Common myeloid progenitor, CD34-positive (primary cell): ENCODE results near the gene SKIC8.

ENCODE experiments used
- CTCF ChIA-PET: fragments of 350-600 bp; sonication (Branson Sonifier 250); formaldehyde crosslinking; loops from one replicate; lab custom pipeline; 2021; ENCODE audit warnings: antibody characterized with exemption; lab: Charles Lee
- POLR2A ChIA-PET: fragments of 350-600 bp; sonication (Branson Sonifier 250); formaldehyde crosslinking; loops from one replicate; lab custom pipeline; 2021; ENCODE audit warnings: antibody characterized with exemption; lab: Charles Lee
- DNase-seq, 3 donors: peaks; one replicate each; pipeline versions ENCODE4 v3.0.0 to v3.0.0-alpha.2; 2013
- H3K27ac ChIP-seq, 2 experiments: 1 replicate in 1 of 2; 2 replicates in 1 of 2; pipeline ENCODE4 v1.7.0; 2013; ENCODE audit warnings: inconsistent platforms in 2 of 2, low read length in 2 of 2, mild to moderate bottlenecking in 2 of 2, low read depth in 1 of 2, moderate library complexity in 1 of 2; ENCODE audit not compliant: severe bottlenecking in 2 of 2, insufficient read depth in 1 of 2, poor library complexity in 1 of 2
- H3K27me3 ChIP-seq, 5 experiments: replicated peaks in 2 of 5; 1 replicate in 3 of 5; 2 replicates in 2 of 5; pipeline versions ENCODE4 v1.6.1 to v1.7.0; 2013; ENCODE audit warnings: low read length in 4 of 5, mild to moderate bottlenecking in 2 of 5, moderate library complexity in 2 of 5, inconsistent platforms in 1 of 5; ENCODE audit not compliant: insufficient read depth in 5 of 5, control insufficient read depth in 4 of 5
- H3K36me3 ChIP-seq, 4 experiments: 1 replicate in 2 of 4; 2 replicates in 2 of 4; pipeline versions ENCODE4 v1.6.1 to v1.7.0; 2013; ENCODE audit warnings: low read length in 3 of 4, control low read depth in 1 of 4, mild to moderate bottlenecking in 1 of 4; ENCODE audit not compliant: control insufficient read depth in 4 of 4, insufficient read depth in 4 of 4
- H3K4me1 ChIP-seq, 4 experiments: 1 replicate in 3 of 4; 2 replicates in 1 of 4; pipeline versions ENCODE4 v1.6.1 to v1.7.1; 2013; ENCODE audit warnings: low read length in 3 of 4, mild to moderate bottlenecking in 3 of 4, control low read depth in 1 of 4, inconsistent platforms in 1 of 4, moderate library complexity in 1 of 4; ENCODE audit not compliant: control insufficient read depth in 4 of 4, insufficient read depth in 4 of 4; ENCODE audit errors: control extremely low read depth in 1 of 4
- H3K4me3 ChIP-seq, 7 experiments: 1 replicate in 4 of 7; 2 replicates in 3 of 7; pipeline versions ENCODE4 v1.5.1 to v1.7.0; 2013; ENCODE audit warnings: mild to moderate bottlenecking in 7 of 7, low read length in 6 of 7, moderate library complexity in 6 of 7, inconsistent platforms in 2 of 7, low read depth in 2 of 7, control low read depth in 1 of 7; ENCODE audit not compliant: insufficient read depth in 4 of 7, control insufficient read depth in 1 of 7; ENCODE audit errors: extremely low read depth in 1 of 7
- H3K9me3 ChIP-seq, 5 experiments: 1 replicate in 4 of 5; 2 replicates in 1 of 5; pipeline versions ENCODE4 v1.6.1 to v1.7.1; 2013; ENCODE audit warnings: low read length in 4 of 5, mild to moderate bottlenecking in 2 of 5, inconsistent platforms in 1 of 5, low read depth in 1 of 5, moderate library complexity in 1 of 5; ENCODE audit not compliant: control insufficient read depth in 4 of 5, insufficient read depth in 2 of 5; ENCODE audit errors: control extremely low read depth in 1 of 5
- WGBS: methylation state at CpG from one replicate; pipeline ENCODE4 v1.1.5; 2013; ENCODE audit not compliant: insufficient coverage; 5-methylcytosine and 5-hydroxymethylcytosine counted together

Gene SKIC8

GRCh38 chr15:78322243-78322642, 22.8 kb upstream of the SKIC8 start:
- no peaks in the 10 kb centered on the region for H3K27me3 ChIP-seq
- ChIA-PET POLR2A (no interaction called here), CTCF (interaction anchor here (0.8 to 2.0 kb wide), 2 partner anchors 10 to 23 kb away, joined by 3 to 5 read pairs; partner anchors contain the start of gene SKIC8)
- no peaks in the 10 kb centered on the region for H3K36me3 ChIP-seq
- H3K9me3 ChIP-seq, result no peaks in the 10 kb centered on the region
- WGBS, result 50% methylated on average over 2 of the region's 15 CpGs
- no peak overlapping the region for H3K27ac ChIP-seq
- no peak for DNase-seq
- peaks cover 0 to 7% (median 3%) of the 10 kb centered on the region in 4 experiments for H3K4me1 ChIP-seq
- no peak overlapping the region for H3K4me3 ChIP-seq

GRCh38 chr15:78321786-78322185, 22.4 kb upstream of the SKIC8 start:
- no peak for DNase-seq
- no peaks in the 10 kb centered on the region for H3K27me3 ChIP-seq
- H3K36me3 ChIP-seq, result no peaks in the 10 kb centered on the region
- peaks cover 0 to 7% (median 3%) of the 10 kb centered on the region in 4 experiments for H3K4me1 ChIP-seq
- CTCF ChIA-PET, result interaction anchor here (1.1 to 1.2 kb wide), 2 partner anchors 10 to 13 kb away, joined by 3 to 4 read pairs; no protein-coding TSS in a partner anchor
- no peak overlapping the region for H3K4me3 ChIP-seq
- no peak overlapping the region for H3K27ac ChIP-seq
- 100% methylated on average over 3 of the region's 4 CpGs for WGBS
- no peaks in the 10 kb centered on the region for H3K9me3 ChIP-seq
- POLR2A ChIA-PET, result no interaction called here

GRCh38 chr15:78321041-78321570, 21.7 kb upstream of the SKIC8 start:
- Histone ChIP-seq H3K4me3 (no peak overlapping the region), H3K27me3 (no peaks in the 10 kb centered on the region), H3K9me3 (no peaks in the 10 kb centered on the region), H3K4me1 (peaks cover 0 to 7% (median 3%) of the 10 kb centered on the region in 4 experiments), H3K36me3 (no peaks in the 10 kb centered on the region), H3K27ac (no peak overlapping the region)
- POLR2A ChIA-PET, result no interaction called here
- CTCF ChIA-PET, result interaction anchor here (0.9 to 1.4 kb wide), 6 partner anchors 9 to 162 kb away, joined by 3 to 4 read pairs (median 3); no protein-coding TSS in a partner anchor
- WGBS, result 93% methylated on average over 17 of the region's 17 CpGs
- no peak for DNase-seq

GRCh38 chr15:78320183-78320582, 20.8 kb upstream of the SKIC8 start:
- CTCF ChIA-PET, result interaction anchor here (0.9 to 1.4 kb wide), 5 partner anchors 9 to 163 kb away, joined by 3 to 4 read pairs (median 3); no protein-coding TSS in a partner anchor
- no peak overlapping the region for H3K27ac ChIP-seq
- WGBS, result no CpG with 5 or more reads among the region's 5 CpGs
- no peaks in the 10 kb centered on the region for H3K36me3 ChIP-seq
- no peaks in the 10 kb centered on the region for H3K9me3 ChIP-seq
- H3K4me1 ChIP-seq, result peaks cover 0 to 7% (median 3%) of the 10 kb centered on the region in 4 experiments
- no peak for DNase-seq
- POLR2A ChIA-PET, result no interaction called here
- no peak overlapping the region for H3K4me3 ChIP-seq
- no peaks in the 10 kb centered on the region for H3K27me3 ChIP-seq

GRCh38 chr15:78319588-78319987, 20.2 kb upstream of the SKIC8 start:
- Histone ChIP-seq H3K27ac (no peak overlapping the region), H3K4me3 (no peak overlapping the region), H3K9me3 (no peaks in the 10 kb centered on the region), H3K36me3 (no peaks in the 10 kb centered on the region), H3K27me3 (no peaks in the 10 kb centered on the region), H3K4me1 (peaks cover 0 to 7% (median 3%) of the 10 kb centered on the region in 4 experiments)
- 72% methylated on average over 7 of the region's 10 CpGs for WGBS
- POLR2A ChIA-PET, result no interaction called here
- CTCF ChIA-PET, result interaction anchor here (1.0 kb wide), 1 partner anchor 8 kb away, joined by 3 read pairs; no protein-coding TSS in a partner anchor
- peak in 1 of 3 donors; percentile 18 for DNase-seq

GRCh38 chr15:78317145-78317836, 17.9 kb upstream of the SKIC8 start:
- 100% methylated on average over 8 of the region's 8 CpGs for WGBS
- no peak overlapping the region for H3K4me3 ChIP-seq
- H3K4me1 ChIP-seq, result no peaks in the 10 kb centered on the region
- ChIA-PET POLR2A (no interaction called here), CTCF (interaction anchor here (0.8 to 2.3 kb wide), 5 partner anchors 8 to 176 kb away, joined by 3 to 16 read pairs (median 3); no protein-coding TSS in a partner anchor)
- DNase-seq, result peak in 1 of 3 donors; percentile 26
- no peaks in the 10 kb centered on the region for H3K9me3 ChIP-seq
- peaks cover 0 to 2% (median 0%) of the 10 kb centered on the region in 5 experiments for H3K27me3 ChIP-seq
- H3K36me3 ChIP-seq, result no peaks in the 10 kb centered on the region
- no peak overlapping the region for H3K27ac ChIP-seq
